Measurements from ENCODE around the gene CACYBP.

The CACYBP gene

DNA sequence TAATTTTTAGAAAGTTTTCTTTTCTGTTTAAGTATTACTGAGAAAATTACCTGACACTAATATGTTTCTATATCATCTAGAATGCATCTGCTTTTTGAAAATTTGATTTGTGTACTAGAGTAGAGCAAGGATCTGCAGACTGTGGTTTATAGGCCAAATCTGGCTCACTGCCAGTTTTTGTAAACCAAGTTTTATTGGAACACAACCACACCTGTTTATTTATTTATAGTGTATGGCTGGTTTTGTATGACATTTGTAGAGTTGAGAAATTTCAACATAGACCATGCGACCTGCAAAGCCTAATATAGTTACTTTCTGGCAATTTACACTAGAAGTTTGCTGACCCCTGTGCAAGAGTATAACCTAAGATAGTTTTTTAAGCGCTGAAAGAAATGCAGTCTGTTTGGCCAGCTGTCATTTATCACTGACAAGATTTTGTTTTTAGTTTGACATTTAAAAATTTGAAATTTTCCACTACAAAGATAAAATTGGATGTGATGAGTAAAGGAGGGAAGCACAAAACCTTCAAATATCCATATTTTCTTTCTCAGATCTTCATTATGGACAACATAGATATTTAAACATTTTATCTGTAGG lies 36.1 kb upstream of the CACYBP start:
- H3K4me1 ChIP-seq (ENCODE audit: control insufficient read depth in 2 of 2, insufficient read depth in 2 of 2, low read length in 2 of 2): peaks cover 41 to 51% of the 10 kb centered on the region in 2 donors
- no peaks in the 10 kb centered on the region for H3K27me3 ChIP-seq (ENCODE audit: control insufficient read depth in 2 of 2, insufficient read depth in 2 of 2, low read length in 2 of 2)
- H3K9ac ChIP-seq (ENCODE audit: low read depth in 1 of 2, low read length in 2 of 2): no peak overlapping the region
- peaks cover under 1 to 2% of the 10 kb centered on the region in 2 donors for H3K36me3 ChIP-seq (ENCODE audit: control insufficient read depth in 2 of 2, insufficient read depth in 2 of 2, low read length in 2 of 2)
- no peaks in the 10 kb centered on the region for H3K9me3 ChIP-seq (ENCODE audit: control insufficient read depth in 2 of 2, low read length in 2 of 2)
- H3K4me3 ChIP-seq (ENCODE audit: low read length in 2 of 2): no peak overlapping the region
- peak overlapping the region; percentile 84 to 87 for H3K27ac ChIP-seq (ENCODE audit: low read depth in 2 of 2, low read length in 2 of 2)

DNA sequence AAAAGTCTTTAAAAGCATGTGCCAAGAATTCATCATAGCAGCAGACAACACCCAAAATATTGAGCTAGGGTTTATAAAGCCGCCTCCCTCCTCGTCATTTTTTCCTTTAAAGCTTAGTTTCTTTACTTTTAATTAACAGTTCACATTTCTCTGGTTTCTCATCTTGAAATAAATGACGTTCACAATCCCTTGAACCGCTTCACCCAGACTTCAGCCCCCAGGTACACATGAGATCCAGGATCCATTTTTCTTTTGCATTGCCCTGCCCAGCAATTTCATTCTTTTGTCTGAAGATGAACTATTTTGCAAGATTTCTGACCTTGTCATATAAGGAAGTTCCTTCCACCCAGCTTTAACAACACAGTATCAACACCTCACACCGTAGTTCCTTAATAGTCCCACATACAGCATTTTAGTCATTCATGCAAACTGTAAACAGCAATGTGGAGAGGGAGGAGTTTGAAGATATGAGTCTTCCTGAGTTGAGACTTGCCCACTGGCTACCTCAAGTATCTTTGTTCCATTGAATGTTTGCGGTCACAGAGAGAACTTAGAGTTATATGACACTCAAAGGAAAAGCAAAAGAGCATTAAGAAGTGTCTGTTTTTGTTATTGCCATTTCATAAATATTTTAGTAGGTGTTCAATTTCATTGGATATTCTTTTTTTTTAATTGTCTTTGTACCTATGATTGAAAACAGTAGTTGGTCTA lies 35.3 kb upstream of the CACYBP start:
- H3K9me3 ChIP-seq (ENCODE audit: control insufficient read depth in 2 of 2, low read length in 2 of 2): no peaks in the 10 kb centered on the region
- peaks cover 0 to 2% of the 10 kb centered on the region in 2 donors for H3K36me3 ChIP-seq (ENCODE audit: control insufficient read depth in 2 of 2, insufficient read depth in 2 of 2, low read length in 2 of 2)
- H3K4me1 ChIP-seq (ENCODE audit: control insufficient read depth in 2 of 2, insufficient read depth in 2 of 2, low read length in 2 of 2): peaks cover 41 to 51% of the 10 kb centered on the region in 2 donors
- H3K27me3 ChIP-seq (ENCODE audit: control insufficient read depth in 2 of 2, insufficient read depth in 2 of 2, low read length in 2 of 2): no peaks in the 10 kb centered on the region
- H3K9ac ChIP-seq (ENCODE audit: low read depth in 1 of 2, low read length in 2 of 2): peak overlapping the region in 1 of 2 donors; percentile 61
- peak overlapping the region; percentile 84 to 87 for H3K27ac ChIP-seq (ENCODE audit: low read depth in 2 of 2, low read length in 2 of 2)
- peak overlapping the region; percentile 58 to 70 for H3K4me3 ChIP-seq (ENCODE audit: low read length in 2 of 2)

DNA sequence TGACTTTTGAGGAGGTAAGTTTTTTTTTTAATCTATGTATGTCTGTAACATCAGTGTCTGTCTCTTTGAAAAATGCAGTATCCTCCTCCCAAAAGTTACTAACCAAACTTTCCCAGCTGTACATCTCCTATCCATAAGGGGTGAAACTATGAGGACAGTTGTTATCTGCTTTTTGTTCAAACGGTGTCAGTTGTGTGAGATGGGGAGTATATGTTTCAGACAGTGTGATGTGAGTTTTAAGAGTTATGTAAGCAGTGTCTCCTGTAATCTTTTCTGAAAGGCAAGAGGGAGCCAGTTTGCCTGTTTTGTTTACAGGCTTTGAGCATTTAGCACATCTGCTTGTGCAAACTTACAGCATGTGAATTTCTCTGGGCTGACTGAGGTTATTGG lies 34.8 kb upstream of the CACYBP start:
- Histone ChIP-seq H3K9ac (ENCODE audit: low read depth in 1 of 2, low read length in 2 of 2) (peak overlapping the region; percentile 61 to 68), H3K9me3 (ENCODE audit: control insufficient read depth in 2 of 2, low read length in 2 of 2) (no peaks in the 10 kb centered on the region), H3K4me3 (ENCODE audit: low read length in 2 of 2) (peak overlapping the region; percentile 58 to 70), H3K4me1 (ENCODE audit: control insufficient read depth in 2 of 2, insufficient read depth in 2 of 2, low read length in 2 of 2) (peaks cover 41 to 51% of the 10 kb centered on the region in 2 donors), H3K36me3 (ENCODE audit: control insufficient read depth in 2 of 2, insufficient read depth in 2 of 2, low read length in 2 of 2) (peaks cover under 1 to 5% of the 10 kb centered on the region in 2 donors), H3K27ac (ENCODE audit: low read depth in 2 of 2, low read length in 2 of 2) (peak overlapping the region; percentile 84 to 87), H3K27me3 (ENCODE audit: control insufficient read depth in 2 of 2, insufficient read depth in 2 of 2, low read length in 2 of 2) (no peaks in the 10 kb centered on the region)

DNA sequence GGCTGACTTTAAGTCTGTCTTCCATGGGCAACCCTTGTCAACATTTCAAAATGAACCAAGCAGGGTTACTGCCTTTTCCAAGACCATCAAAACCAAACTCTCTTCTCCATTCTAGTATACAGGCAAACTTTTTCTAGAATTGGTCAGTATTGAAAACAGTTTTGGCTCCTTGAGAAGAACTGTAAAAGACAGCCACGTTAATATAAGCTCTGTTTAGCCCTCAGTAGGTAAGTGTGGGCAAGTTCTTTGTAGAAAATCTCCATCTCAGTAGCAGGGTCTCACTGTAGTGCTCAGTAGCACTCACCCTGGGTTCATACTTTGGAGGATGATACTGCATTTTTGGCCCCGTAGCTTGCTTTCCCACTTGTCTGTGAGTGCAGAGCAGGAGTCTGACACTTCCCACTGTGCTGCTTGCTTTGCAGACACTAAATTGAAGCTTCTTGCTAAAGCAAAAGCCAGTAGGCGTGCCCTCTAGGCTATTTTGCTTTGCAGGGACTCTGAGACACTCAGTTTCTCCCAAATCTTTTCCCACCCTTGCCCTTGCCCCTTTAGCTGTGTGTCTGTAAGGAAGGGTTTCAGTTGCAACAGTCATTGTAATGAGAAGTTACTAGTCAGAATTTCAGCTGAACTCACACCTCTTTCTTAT lies 34.3 kb upstream of the CACYBP start:
- peak overlapping the region; percentile 61 to 68 for H3K9ac ChIP-seq (ENCODE audit: low read depth in 1 of 2, low read length in 2 of 2)

DNA sequence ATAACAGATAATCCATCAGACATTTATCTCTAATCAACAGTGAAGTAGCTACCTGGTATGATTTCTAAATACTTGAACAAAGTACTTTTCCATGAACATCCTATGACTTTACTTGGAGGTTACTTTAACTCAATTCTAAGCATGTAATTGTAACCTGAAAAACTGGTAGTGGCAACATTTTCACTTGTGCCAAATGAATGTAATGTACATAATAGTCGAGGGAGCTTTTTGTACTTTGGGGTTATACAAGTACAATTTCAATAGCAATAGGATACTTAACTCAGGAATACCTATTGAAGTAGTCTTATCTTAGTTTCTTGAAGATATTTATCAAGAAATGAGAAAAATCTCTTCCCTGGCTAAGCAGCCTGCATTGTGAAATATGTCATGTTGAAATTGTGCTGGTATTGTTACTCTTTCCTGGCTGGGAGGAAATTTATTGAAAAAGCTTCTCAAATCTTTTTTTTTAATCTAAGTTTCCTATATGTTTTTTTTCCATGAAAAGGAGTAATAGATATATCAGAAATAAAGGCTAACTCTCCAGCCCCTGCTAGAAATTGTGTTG lies 33.7 kb upstream of the CACYBP start:
- Histone ChIP-seq H3K27ac (ENCODE audit: low read depth in 2 of 2, low read length in 2 of 2) (peak overlapping the region; percentile 84 to 87), H3K4me1 (ENCODE audit: control insufficient read depth in 2 of 2, insufficient read depth in 2 of 2, low read length in 2 of 2) (peaks cover 41 to 51% of the 10 kb centered on the region in 2 donors), H3K9ac (ENCODE audit: low read depth in 1 of 2, low read length in 2 of 2) (peak overlapping the region; percentile 61 to 68), H3K27me3 (ENCODE audit: control insufficient read depth in 2 of 2, insufficient read depth in 2 of 2, low read length in 2 of 2) (no peaks in the 10 kb centered on the region), H3K9me3 (ENCODE audit: control insufficient read depth in 2 of 2, low read length in 2 of 2) (no peaks in the 10 kb centered on the region), H3K4me3 (ENCODE audit: low read length in 2 of 2) (peak overlapping the region; percentile 58 to 70), H3K36me3 (ENCODE audit: control insufficient read depth in 2 of 2, insufficient read depth in 2 of 2, low read length in 2 of 2) (peaks cover 3 to 5% of the 10 kb centered on the region in 2 donors)

More for the DNA sequence above, 34.3 kb upstream of the CACYBP start:
- H3K27ac ChIP-seq (ENCODE audit: low read depth in 2 of 2, low read length in 2 of 2): peak overlapping the region; percentile 84 to 87
- no peaks in the 10 kb centered on the region for H3K9me3 ChIP-seq (ENCODE audit: control insufficient read depth in 2 of 2, low read length in 2 of 2)
- peaks cover 41 to 51% of the 10 kb centered on the region in 2 donors for H3K4me1 ChIP-seq (ENCODE audit: control insufficient read depth in 2 of 2, insufficient read depth in 2 of 2, low read length in 2 of 2)
- H3K36me3 ChIP-seq (ENCODE audit: control insufficient read depth in 2 of 2, insufficient read depth in 2 of 2, low read length in 2 of 2): peaks cover 3 to 5% of the 10 kb centered on the region in 2 donors
- H3K27me3 ChIP-seq (ENCODE audit: control insufficient read depth in 2 of 2, insufficient read depth in 2 of 2, low read length in 2 of 2): no peaks in the 10 kb centered on the region
- peak overlapping the region; percentile 58 to 70 for H3K4me3 ChIP-seq (ENCODE audit: low read length in 2 of 2)

DNA sequence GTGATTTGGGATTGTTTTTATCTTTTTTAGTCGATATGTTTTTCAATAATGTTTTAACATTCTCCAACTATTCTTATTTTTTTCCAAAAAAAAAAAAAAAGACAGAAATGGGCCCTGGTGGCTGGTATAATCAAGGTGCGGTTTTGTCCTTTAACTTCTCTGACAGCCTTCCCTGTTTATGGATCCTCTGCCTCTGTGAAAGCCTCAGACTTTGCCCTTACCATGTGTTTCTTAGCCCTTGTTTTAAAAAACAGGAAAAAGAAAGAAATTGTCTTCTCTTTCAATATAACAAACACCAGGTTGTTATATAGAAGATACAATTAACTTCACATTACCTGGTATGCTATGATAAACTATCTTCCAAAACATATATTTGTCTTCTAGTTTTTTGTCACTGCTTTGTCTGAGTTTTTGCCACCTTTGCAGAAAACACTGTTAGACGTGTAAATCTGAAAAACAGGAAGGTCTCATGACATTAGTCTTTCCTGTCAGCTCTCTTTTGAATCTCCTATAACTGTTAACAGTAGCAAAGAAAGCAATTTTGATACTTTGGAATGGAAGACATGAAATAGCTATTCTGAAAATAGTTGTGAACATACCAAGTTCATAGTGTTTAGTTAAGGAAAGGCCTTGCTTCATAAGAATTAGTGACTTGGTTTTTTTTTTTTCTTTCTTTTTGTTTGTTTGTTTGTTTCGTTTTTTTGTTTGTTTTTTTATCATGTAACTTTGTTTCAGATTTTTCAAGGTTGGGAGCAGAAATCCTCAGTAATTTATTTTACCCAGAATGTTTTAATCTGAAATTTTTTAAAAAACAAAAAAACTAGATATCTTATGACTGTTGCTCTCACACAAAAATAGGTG lies 31.7 kb upstream of the CACYBP start:
- H3K27ac ChIP-seq (ENCODE audit: low read depth in 2 of 2, low read length in 2 of 2): peak overlapping the region; percentile 73 to 84
- no peaks in the 10 kb centered on the region for H3K9me3 ChIP-seq (ENCODE audit: control insufficient read depth in 2 of 2, low read length in 2 of 2)
- peaks cover 41 to 50% of the 10 kb centered on the region in 2 donors for H3K4me1 ChIP-seq (ENCODE audit: control insufficient read depth in 2 of 2, insufficient read depth in 2 of 2, low read length in 2 of 2)
- H3K27me3 ChIP-seq (ENCODE audit: control insufficient read depth in 2 of 2, insufficient read depth in 2 of 2, low read length in 2 of 2): no peaks in the 10 kb centered on the region
- H3K4me3 ChIP-seq (ENCODE audit: low read length in 2 of 2): peak overlapping the region in 1 of 2 donors; percentile 48
- peaks cover 3 to 5% of the 10 kb centered on the region in 2 donors for H3K36me3 ChIP-seq (ENCODE audit: control insufficient read depth in 2 of 2, insufficient read depth in 2 of 2, low read length in 2 of 2)
- peak overlapping the region; percentile 0 to 35 for H3K9ac ChIP-seq (ENCODE audit: low read depth in 1 of 2, low read length in 2 of 2)

DNA sequence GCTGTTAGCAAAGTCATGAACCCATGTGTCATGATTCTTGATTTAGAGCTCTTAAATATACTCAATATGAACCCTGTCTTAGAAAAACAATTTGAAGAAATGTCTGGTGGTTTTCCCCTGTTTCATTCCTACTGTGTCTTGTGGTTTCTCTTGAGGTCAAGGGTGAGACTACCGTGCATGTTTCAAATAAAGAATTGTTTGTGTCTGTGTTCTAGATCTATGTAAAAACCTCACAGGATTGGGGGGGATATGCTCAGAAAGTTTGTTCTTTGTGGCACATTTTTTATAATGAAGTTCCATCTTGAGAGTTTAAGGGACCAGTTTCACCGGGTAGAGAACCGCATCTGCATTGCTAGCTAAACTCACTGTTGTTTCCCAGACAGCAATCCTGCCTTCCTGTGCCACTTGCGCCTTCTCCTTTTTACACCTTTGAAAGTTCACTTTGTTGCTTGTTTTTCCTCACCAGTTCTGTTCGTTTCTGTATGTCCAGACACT lies 30.9 kb upstream of the CACYBP start:
- Histone ChIP-seq H3K27me3 (ENCODE audit: control insufficient read depth in 2 of 2, insufficient read depth in 2 of 2, low read length in 2 of 2) (no peaks in the 10 kb centered on the region), H3K27ac (ENCODE audit: low read depth in 2 of 2, low read length in 2 of 2) (peak overlapping the region; percentile 20 to 73)

DNA sequence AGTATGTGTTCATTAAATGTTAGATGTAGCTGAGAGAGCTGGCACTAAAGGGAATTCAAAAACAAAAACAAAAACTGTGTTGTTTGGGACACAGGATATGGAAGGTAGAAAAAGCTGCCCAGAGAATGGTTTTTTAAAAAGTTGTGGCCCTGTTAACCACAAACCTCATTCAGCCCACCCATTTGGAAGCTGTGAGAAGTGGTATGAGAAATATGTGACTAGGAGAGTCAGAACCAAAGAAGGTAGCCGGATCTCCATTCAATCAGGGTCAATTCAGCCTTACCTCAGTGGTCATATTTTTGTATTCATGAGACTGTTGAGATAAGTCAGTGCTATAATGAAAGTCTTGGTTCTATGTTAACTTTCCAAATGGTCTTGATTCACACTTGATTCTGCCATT lies 29.8 kb upstream of the CACYBP start:
- Histone ChIP-seq H3K4me1 (ENCODE audit: control insufficient read depth in 2 of 2, insufficient read depth in 2 of 2, low read length in 2 of 2) (peaks cover 26 to 33% of the 10 kb centered on the region in 2 donors), H3K4me3 (ENCODE audit: low read length in 2 of 2) (no peak overlapping the region), H3K27ac (ENCODE audit: low read depth in 2 of 2, low read length in 2 of 2) (peak overlapping the region in 1 of 2 donors; percentile 14), H3K9me3 (ENCODE audit: control insufficient read depth in 2 of 2, low read length in 2 of 2) (no peaks in the 10 kb centered on the region), H3K9ac (ENCODE audit: low read depth in 1 of 2, low read length in 2 of 2) (no peak overlapping the region), H3K36me3 (ENCODE audit: control insufficient read depth in 2 of 2, insufficient read depth in 2 of 2, low read length in 2 of 2) (peaks cover 3 to 11% of the 10 kb centered on the region in 2 donors), H3K27me3 (ENCODE audit: control insufficient read depth in 2 of 2, insufficient read depth in 2 of 2, low read length in 2 of 2) (no peaks in the 10 kb centered on the region)

More for the DNA sequence above, 30.9 kb upstream of the CACYBP start:
- peaks cover 3 to 5% of the 10 kb centered on the region in 2 donors for H3K36me3 ChIP-seq (ENCODE audit: control insufficient read depth in 2 of 2, insufficient read depth in 2 of 2, low read length in 2 of 2)
- no peaks in the 10 kb centered on the region for H3K9me3 ChIP-seq (ENCODE audit: control insufficient read depth in 2 of 2, low read length in 2 of 2)
- peak overlapping the region in 1 of 2 donors; percentile 35 for H3K9ac ChIP-seq (ENCODE audit: low read depth in 1 of 2, low read length in 2 of 2)
- H3K4me3 ChIP-seq (ENCODE audit: low read length in 2 of 2): peak overlapping the region in 1 of 2 donors; percentile 22
- peaks cover 33 to 45% of the 10 kb centered on the region in 2 donors for H3K4me1 ChIP-seq (ENCODE audit: control insufficient read depth in 2 of 2, insufficient read depth in 2 of 2, low read length in 2 of 2)

DNA sequence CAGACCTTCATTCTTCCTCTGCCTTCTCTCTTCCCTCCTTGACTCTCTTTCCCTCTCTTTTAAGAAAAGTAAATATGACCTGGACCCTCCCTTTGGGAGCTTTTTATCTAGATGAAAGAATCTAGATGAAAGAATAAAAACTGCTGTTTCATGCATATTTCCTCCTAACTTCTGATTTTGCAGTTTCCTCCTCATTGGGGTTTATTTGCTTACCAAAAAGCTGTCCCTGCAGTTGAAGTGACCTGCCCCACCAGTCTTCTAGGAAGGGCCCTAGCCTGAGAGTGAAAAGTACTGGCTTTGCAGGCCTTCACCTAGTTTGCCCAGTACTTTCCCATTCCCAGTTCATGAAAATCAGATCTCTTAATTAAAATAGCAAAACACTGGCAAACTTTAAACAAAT lies 28.3 kb upstream of the CACYBP start:
- Histone ChIP-seq H3K4me3 (ENCODE audit: low read length in 2 of 2) (no peak overlapping the region), H3K9me3 (ENCODE audit: control insufficient read depth in 2 of 2, low read length in 2 of 2) (no peaks in the 10 kb centered on the region), H3K4me1 (ENCODE audit: control insufficient read depth in 2 of 2, insufficient read depth in 2 of 2, low read length in 2 of 2) (peaks cover 12 to 18% of the 10 kb centered on the region in 2 donors), H3K27me3 (ENCODE audit: control insufficient read depth in 2 of 2, insufficient read depth in 2 of 2, low read length in 2 of 2) (no peaks in the 10 kb centered on the region), H3K27ac (ENCODE audit: low read depth in 2 of 2, low read length in 2 of 2) (no peak overlapping the region), H3K36me3 (ENCODE audit: control insufficient read depth in 2 of 2, insufficient read depth in 2 of 2, low read length in 2 of 2) (peaks cover 7 to 23% of the 10 kb centered on the region in 2 donors), H3K9ac (ENCODE audit: low read depth in 1 of 2, low read length in 2 of 2) (no peak overlapping the region)
